GM12891 (cell line): ENCODE results near the gene CAPS2.
"Not testable (repeated sequence)": the region's sequence is repeated elsewhere in the genome, so short reads cannot be mapped to it uniquely, and the experiment has no call there.

Source experiments
- DNase-seq: peaks from one replicate; pipeline ENCODE4 v3.0.0; 2011; ENCODE audit warnings: low spot score; ENCODE audit not compliant: insufficient read length
- FAIRE-seq: peaks from 2 replicates; lab custom pipeline; 2011; peaks lifted over from hg19 to GRCh38; lab: Jason Lieb, UNC
- PAX5 ChIP-seq: IDR thresholded peaks from 2 replicates; pipeline ENCODE4 v1.6.1; 2011; ENCODE audit warnings: low read length, moderate library complexity, mild to moderate bottlenecking; ENCODE audit not compliant: insufficient read depth, severe bottlenecking
- POLR2A ChIP-seq: IDR thresholded peaks from 2 replicates; pipeline ENCODE4 v1.6.1; 2011; ENCODE audit warnings: low read depth, low read length, control low read depth
- POLR2AphosphoS5 ChIP-seq: IDR thresholded peaks from 2 replicates; pipeline ENCODE4 v1.6.1; 2011; ENCODE audit warnings: low read depth, low read length, control low read depth
- POU2F2 ChIP-seq: IDR thresholded peaks from 2 replicates; pipeline ENCODE4 v1.6.1; 2011; ENCODE audit warnings: low read depth, mild to moderate bottlenecking, control low read depth, low read length, moderate library complexity
- SPI1 ChIP-seq: IDR thresholded peaks from 2 replicates; pipeline ENCODE4 v1.6.1; 2011; ENCODE audit warnings: low read depth, low read length, control low read depth
- TAF1 ChIP-seq: IDR thresholded peaks from 2 replicates; pipeline ENCODE4 v1.6.1; 2011; ENCODE audit warnings: low read depth, low read length, control low read depth

The CAPS2 gene

GRCh38 chr12:75349946-75350345 lies 19.8 kb upstream of the CAPS2 start:
- no peak for TF ChIP-seq SPI1
- no peak for TF ChIP-seq POLR2AphosphoS5
- no peak for TF ChIP-seq TAF1
- TF ChIP-seq PAX5, result no peak
- TF ChIP-seq POU2F2, result no peak
- no peak for TF ChIP-seq POLR2A
- FAIRE-seq (no peak), DNase-seq (no peak)

GRCh38 chr12:75346215-75346614 lies 16.1 kb upstream of the CAPS2 start:
- not testable (repeated sequence) for DNase-seq

GRCh38 chr12:75345531-75345930 lies 15.4 kb upstream of the CAPS2 start:
- TF ChIP-seq SPI1 (no peak), POLR2A (no peak), PAX5 (no peak), POLR2AphosphoS5 (no peak), TAF1 (no peak), POU2F2 (no peak)
- no peak for DNase-seq
- FAIRE-seq, result no peak

More at GRCh38 chr12:75346215-75346614, 16.1 kb upstream of the CAPS2 start:
- FAIRE-seq, result not testable (repeated sequence)

GRCh38 chr12:75341873-75342272 lies 11.7 kb upstream of the CAPS2 start:
- no peak for FAIRE-seq

GRCh38 chr12:75337905-75338304 lies 7.8 kb upstream of the CAPS2 start:
- DNase-seq, result no peak

More at GRCh38 chr12:75341873-75342272, 11.7 kb upstream of the CAPS2 start:
- TF ChIP-seq PAX5 (no peak), POLR2AphosphoS5 (no peak), POLR2A (no peak), TAF1 (no peak), POU2F2 (no peak), SPI1 (no peak)
- no peak for DNase-seq

GRCh38 chr12:75334384-75335030 lies 4.4 kb upstream of the CAPS2 start, which contains the start of gene GLIPR1L1:
Gene GLIPR1L1 (plus strand): TSS chr12:75334670. CDS start chr12:75334729, 59 bp downstream.
- TF ChIP-seq TAF1, result no peak
- peak; percentile 53 for TF ChIP-seq SPI1
- 0 out of 2 replicates have a peak, but pooled peaks have one; percentile 4 for TF ChIP-seq POU2F2
- no peak for TF ChIP-seq POLR2A
- TF ChIP-seq PAX5, result no peak
- DNase-seq, result peak; percentile 41
- FAIRE-seq, result peak; percentile 96

More at GRCh38 chr12:75337905-75338304, 7.8 kb upstream of the CAPS2 start:
- FAIRE-seq, result no peak
- no peak for TF ChIP-seq SPI1
- no peak for TF ChIP-seq POLR2AphosphoS5
- TF ChIP-seq TAF1, result no peak
- TF ChIP-seq POU2F2, result no peak
- TF ChIP-seq PAX5, result no peak
- no peak for TF ChIP-seq POLR2A

GRCh38 chr12:75327642-75328041 lies 2.5 kb downstream of the CAPS2 start:
- TF ChIP-seq SPI1, result no peak
- TF ChIP-seq POLR2A, result no peak
- no peak for TF ChIP-seq POU2F2
- no peak for TF ChIP-seq PAX5
- TF ChIP-seq TAF1, result no peak
- no peak for TF ChIP-seq POLR2AphosphoS5
- no peak for DNase-seq
- no peak for FAIRE-seq

GRCh38 chr12:75323663-75324062 lies 6.5 kb downstream of the CAPS2 start:
- FAIRE-seq (no peak), DNase-seq (no peak)
- TF ChIP-seq POU2F2 (no peak), TAF1 (no peak), POLR2AphosphoS5 (no peak), POLR2A (no peak)

GRCh38 chr12:75322464-75322863 lies 7.7 kb downstream of the CAPS2 start:
- DNase-seq (no peak), FAIRE-seq (no peak)
- TF ChIP-seq POLR2A (no peak), SPI1 (no peak), TAF1 (no peak), POU2F2 (no peak), PAX5 (no peak), POLR2AphosphoS5 (no peak)

- TF ChIP-seq PAX5, result no peak
- TF ChIP-seq TAF1, result no peak
- no peak for TF ChIP-seq POLR2AphosphoS5
- no peak for TF ChIP-seq SPI1
- TF ChIP-seq POU2F2, result no peak
- no peak for TF ChIP-seq POLR2A
- no peak for FAIRE-seq
- no peak for DNase-seq
Measured at GRCh38 chr12:75317784-75318183, 12.3 kb downstream of the CAPS2 start.

- DNase-seq, result no peak
- no peak for TF ChIP-seq TAF1
- TF ChIP-seq POU2F2, result no peak
- TF ChIP-seq SPI1, result no peak
- TF ChIP-seq POLR2A, result no peak
- no peak for TF ChIP-seq POLR2AphosphoS5
- TF ChIP-seq PAX5, result no peak
- no peak for FAIRE-seq
Measured at GRCh38 chr12:75315518-75315917, 14.6 kb downstream of the CAPS2 start.
